ENCODE results near the gene UGT1A3.

- TF ChIP-seq CTCF (IDR thresholded peaks at IDR 0.05) (no peak), EZH2 (IDR thresholded peaks at IDR 0.05; ENCODE audit: borderline replicate concordance, insufficient read depth, low read depth, low read length, poor library complexity, severe bottlenecking) (no peak)
Observed at GRCh38 chr2:233756429-233757081, 27.7 kb downstream of the UGT1A3 start.

Measured in B cell (primary cell).